ENCODE results near the gene MYH10. TPM values are rescaled to one million over a fixed set of nuclear protein-coding genes. Genes with fewer than 3 reads are reported as not detected.

MYH10 gene
- total RNA-seq, 1 donor from 2014 or later, result 244 TPM

DNA sequence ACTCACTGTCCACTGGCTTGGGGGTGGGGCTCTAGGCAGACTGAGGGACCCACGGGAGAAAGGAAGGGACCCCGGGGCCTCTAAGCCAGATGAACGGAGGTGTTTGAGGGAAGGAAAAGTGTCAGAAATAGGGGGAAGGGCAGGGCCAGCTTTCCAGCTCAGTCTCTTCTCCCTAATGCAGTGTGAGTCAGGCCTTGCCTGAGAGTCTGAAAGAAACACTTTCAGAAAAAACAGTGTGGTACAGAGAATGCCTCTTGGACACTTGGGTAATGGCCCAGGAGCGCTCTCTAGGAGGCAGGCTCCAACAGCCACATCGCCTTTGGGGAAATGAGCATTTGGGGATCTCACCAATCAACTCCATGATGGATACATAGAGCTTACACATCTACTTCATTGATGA lies 148.0 kb downstream of the MYH10 start:
- peaks cover 11% of the 10 kb centered on the region for H3K9me3 Mint-ChIP-seq (ENCODE audit: low read depth)
- no peaks in the 10 kb centered on the region for H3K27me3 Mint-ChIP-seq
- H3K4me1 Mint-ChIP-seq (ENCODE audit: low read depth), result no peaks in the 10 kb centered on the region
- no peak for DNase-seq (ENCODE audit: low spot score, unreplicated experiment)
- H3K36me3 Mint-ChIP-seq (ENCODE audit: insufficient read depth), result peaks cover 55% of the 10 kb centered on the region
- H3K4me3 Mint-ChIP-seq (ENCODE audit: low read depth), result no peak overlapping the region
- H3K27ac Mint-ChIP-seq, result peak overlapping the region; percentile 7
- no peak for TF ChIP-seq CTCF (IDR thresholded peaks at IDR 0.05; ENCODE audit: unreplicated experiment)

- H3K4me1 Mint-ChIP-seq (ENCODE audit: low read depth), result no peaks in the 10 kb centered on the region
- TF ChIP-seq CTCF (IDR thresholded peaks at IDR 0.05; ENCODE audit: unreplicated experiment), result no peak
- no peak for DNase-seq (ENCODE audit: low spot score, unreplicated experiment)
- no peak overlapping the region for H3K4me3 Mint-ChIP-seq (ENCODE audit: low read depth)
- peaks cover 50% of the 10 kb centered on the region for H3K36me3 Mint-ChIP-seq (ENCODE audit: insufficient read depth)
- no peaks in the 10 kb centered on the region for H3K27me3 Mint-ChIP-seq
- H3K9me3 Mint-ChIP-seq (ENCODE audit: low read depth), result peaks cover 11% of the 10 kb centered on the region
- peak overlapping the region; percentile 76 for H3K27ac Mint-ChIP-seq
These were observed 148.8 kb downstream of the MYH10 start for GRCh38 chr17:8481703-8482102.

- DNase-seq (ENCODE audit: low spot score, unreplicated experiment), result no peak
- Mint-ChIP-seq H3K36me3 (ENCODE audit: insufficient read depth) (peaks cover 49% of the 10 kb centered on the region), H3K9me3 (ENCODE audit: low read depth) (peaks cover 11% of the 10 kb centered on the region), H3K4me3 (ENCODE audit: low read depth) (no peak overlapping the region), H3K27me3 (no peaks in the 10 kb centered on the region), H3K27ac (peak overlapping the region; percentile 76), H3K4me1 (ENCODE audit: low read depth) (no peaks in the 10 kb centered on the region)
- no peak for TF ChIP-seq CTCF (IDR thresholded peaks at IDR 0.05; ENCODE audit: unreplicated experiment)
These were observed 149.4 kb downstream of the MYH10 start for GRCh38 chr17:8481089-8481488.

DNA sequence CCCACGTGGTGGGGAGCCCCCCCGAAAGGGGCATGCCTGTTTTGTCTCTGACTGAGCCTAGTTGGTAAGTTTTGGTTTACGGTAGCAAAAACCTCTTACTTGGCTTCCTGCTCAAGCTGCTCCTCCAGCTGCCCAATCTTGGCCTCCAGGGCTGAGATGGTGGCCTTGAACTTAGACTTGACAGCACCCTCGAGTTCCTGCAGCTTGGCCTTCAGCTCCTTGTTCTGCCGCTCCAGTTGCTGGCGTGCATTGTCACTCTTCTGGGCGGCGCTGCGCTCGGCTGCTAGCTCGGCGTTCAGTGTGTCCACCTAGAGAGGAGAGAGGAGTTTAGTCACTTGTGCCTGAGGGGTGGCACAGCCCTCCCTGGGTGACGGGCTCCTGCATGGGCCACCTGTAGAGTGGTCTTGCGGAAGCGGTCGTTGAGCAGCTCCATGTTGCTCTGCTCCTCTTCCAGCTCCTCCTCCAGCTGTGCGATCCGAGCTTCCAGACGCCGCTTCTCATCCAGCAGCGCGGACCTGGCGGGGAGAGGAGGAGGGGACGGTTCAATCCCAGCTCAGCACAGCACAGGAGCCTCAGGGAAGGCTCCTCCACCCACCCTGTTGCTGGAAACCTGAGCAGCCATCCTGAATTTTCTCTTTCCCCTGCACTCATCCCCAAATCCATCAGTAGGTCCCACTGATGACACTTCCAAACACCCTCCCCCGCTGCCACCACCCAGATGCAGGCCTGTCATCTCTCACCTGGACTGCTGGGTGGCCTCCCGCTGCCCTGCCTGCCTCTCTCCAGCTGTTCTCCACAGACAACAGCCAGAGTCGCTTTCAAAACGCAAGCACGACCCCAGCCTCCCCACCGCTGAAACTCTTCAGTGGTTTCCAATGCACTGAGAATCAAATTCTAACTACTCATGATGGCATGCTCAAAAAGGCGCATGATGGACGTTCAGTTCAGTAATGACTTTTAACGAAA lies 150.2 kb downstream of the MYH10 start:
- H3K27me3 Mint-ChIP-seq, result no peaks in the 10 kb centered on the region
- peak overlapping the region; percentile 64 for H3K27ac Mint-ChIP-seq
- DNase-seq (ENCODE audit: low spot score, unreplicated experiment), result no peak
- no peak overlapping the region for H3K4me3 Mint-ChIP-seq (ENCODE audit: low read depth)
- peaks cover 5% of the 10 kb centered on the region for H3K9me3 Mint-ChIP-seq (ENCODE audit: low read depth)
- peaks cover 46% of the 10 kb centered on the region for H3K36me3 Mint-ChIP-seq (ENCODE audit: insufficient read depth)
- H3K4me1 Mint-ChIP-seq (ENCODE audit: low read depth), result no peaks in the 10 kb centered on the region
- no peak for TF ChIP-seq CTCF (IDR thresholded peaks at IDR 0.05; ENCODE audit: unreplicated experiment)

DNA sequence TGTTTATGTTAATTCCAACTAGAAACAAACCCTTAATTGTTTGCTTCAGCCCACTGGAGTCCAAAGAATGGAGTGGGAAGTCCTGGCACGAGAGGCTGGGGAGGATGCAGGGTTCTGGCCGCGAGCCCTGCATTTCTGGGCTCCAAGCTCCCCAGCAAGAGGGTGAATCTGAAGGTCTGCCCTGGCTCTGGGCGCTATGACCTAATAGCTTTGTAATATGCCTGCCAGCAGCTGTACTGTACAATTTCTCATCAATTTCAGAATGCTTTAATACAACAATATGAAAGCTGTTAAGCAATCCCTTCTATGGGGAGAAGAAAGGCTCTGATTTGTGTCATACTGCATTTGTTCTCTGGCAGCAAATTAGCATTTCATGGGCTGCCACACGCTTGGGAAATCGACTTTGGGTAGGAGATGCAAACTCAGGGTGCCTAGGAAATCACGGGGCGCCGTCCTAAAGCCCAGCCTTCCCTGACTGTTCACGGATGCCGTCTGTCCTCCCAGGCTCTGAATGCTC lies 151.0 kb downstream of the MYH10 start:
- no peaks in the 10 kb centered on the region for H3K4me1 Mint-ChIP-seq (ENCODE audit: low read depth)
- DNase-seq (ENCODE audit: low spot score, unreplicated experiment), result no peak
- no peaks in the 10 kb centered on the region for H3K27me3 Mint-ChIP-seq
- no peak overlapping the region for H3K27ac Mint-ChIP-seq
- peaks cover under 1% of the 10 kb centered on the region for H3K9me3 Mint-ChIP-seq (ENCODE audit: low read depth)
- H3K4me3 Mint-ChIP-seq (ENCODE audit: low read depth), result no peak overlapping the region
- peaks cover 42% of the 10 kb centered on the region for H3K36me3 Mint-ChIP-seq (ENCODE audit: insufficient read depth)
- TF ChIP-seq CTCF (IDR thresholded peaks at IDR 0.05; ENCODE audit: unreplicated experiment), result no peak
